Measurements from ENCODE around the gene SSH3.
"Not testable (repeated sequence)": the region's sequence is repeated elsewhere in the genome, so short reads cannot be mapped to it uniquely, and the experiment has no call there.

Gene SSH3

DNA sequence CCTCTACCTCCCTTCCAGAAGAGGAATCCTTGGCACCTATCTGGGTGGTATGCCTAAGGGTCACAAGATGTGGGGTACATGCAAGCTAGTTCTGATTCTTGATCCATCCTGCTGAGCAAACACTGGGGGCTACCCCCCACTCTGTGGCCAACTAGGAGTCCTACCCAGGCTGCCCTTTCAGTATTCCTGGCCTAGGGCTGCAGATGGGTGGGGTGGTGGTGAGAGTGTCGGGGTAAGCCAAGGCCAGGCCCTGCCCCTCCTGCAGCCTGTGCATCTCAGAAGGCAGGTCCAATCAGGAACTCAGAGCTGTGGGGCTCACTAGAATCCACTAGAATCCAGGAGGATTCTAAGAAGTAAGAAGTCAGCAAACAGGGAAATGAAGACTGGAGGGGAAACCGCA, 10.9 kb downstream of the SSH3 start:
- no peak for DNase-seq

DNA sequence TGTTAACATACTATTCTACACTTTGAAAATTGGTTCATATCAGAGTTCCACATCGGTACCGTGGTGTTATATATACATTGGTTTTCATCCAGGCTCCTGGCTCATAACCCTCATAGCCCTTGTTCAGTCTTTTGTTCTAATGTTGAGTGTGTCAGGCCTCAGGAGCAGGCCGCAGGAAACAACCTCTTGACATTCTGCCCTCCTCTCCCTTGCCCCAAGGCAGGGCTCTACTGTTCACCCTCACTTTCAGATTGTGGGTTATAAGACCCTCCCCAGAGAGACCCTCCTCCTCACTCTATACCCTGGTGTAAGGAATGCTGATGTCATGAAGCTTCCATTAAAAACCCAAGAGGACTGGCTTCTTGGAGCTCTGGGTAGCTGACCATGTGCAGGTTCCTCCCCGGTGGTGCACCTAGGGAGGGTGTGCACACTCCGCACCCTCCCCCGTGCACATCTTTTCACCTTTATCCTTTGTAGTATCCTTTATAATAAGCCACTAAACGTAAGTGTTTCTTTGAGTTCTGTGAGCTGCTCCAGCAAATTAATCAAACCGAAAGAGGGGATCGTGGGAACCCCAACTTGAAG, 12.1 kb downstream of the SSH3 start:
- no peak for DNase-seq

DNA sequence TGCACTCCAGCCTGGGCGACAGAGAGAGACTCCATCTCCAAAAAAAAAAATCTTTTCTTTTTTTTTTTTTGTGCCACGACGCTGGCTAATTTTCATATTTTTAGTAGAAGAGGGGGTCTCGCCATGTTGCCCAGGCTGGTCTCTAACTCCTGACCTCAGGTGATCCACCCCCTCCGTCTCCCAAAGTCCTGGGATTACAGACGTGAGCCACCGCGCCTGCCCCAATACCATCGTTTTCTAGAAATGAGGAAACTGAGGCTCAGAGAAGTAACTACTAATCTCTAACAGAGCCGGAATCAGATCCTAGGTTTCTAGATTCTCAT, 13.5 kb downstream of the SSH3 start:
- DNase-seq = no peak

DNA sequence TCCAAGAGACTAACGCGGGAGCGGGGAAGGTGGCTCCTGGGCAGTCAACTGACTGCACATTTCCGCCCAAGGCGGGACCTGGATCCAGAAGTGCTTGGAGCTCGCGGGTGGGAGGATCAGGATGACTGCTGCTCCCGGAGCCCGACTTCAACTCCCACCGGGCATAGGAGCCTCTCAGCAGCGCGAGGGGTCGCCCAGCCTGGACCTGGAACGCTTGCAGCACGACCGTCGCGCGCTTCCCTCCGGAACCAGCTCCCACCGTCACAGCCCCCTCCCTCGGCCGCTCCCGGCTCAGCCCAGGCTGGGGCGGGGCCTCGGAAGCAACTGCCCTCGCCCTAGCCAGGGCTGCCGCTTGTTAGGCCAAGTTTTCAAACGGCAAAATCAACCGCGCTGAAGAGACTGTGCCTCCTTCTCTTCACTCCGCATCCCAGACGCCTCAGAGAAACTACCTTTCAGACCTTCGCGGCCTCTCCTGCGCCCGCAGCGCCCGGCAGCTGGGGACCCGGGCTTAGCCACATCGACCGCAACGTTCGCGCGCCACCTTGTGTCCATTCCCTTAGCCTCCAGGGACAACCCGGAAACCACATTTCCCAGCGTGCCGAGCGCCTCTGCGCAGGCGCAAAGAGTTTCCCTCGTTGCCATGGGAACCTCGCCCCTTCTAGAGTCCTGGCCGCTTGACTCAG, 14.0 kb downstream of the SSH3 start:
- DNase-seq = peak; percentile 98

DNA sequence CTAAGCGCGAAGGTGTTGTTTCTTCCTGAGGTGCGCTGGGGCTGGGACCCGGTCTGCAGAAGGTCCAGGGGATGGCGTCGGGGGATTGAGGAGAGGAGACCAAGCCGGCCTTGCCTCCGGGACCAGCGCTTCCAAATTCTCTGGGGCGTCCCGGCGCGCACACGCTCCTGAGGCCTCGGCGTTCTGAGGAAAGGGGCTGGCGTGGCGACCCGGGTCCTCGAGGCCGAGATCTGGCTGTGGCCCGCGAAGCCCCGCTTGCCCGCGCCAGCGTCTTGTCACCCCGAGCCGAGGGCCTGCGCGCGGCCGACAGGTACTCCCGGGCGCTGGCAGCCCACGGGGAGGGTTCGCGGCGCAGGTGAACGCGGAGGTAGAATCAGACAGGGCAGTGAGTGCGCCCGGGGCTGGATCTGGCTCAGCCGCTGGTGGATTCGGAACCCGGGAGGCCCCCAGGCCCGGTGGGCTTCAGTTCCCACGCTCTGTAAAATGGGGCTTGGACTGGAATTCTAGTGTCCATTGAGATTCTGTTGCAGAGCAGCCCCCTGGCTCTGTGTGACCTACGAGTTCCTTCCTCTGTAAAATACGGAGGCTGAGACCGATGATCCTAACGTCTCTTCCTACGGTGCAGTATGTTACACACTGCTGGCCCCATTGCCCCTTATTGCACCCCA, 14.7 kb downstream of the SSH3 start:
- peak; percentile 18 for DNase-seq

DNA sequence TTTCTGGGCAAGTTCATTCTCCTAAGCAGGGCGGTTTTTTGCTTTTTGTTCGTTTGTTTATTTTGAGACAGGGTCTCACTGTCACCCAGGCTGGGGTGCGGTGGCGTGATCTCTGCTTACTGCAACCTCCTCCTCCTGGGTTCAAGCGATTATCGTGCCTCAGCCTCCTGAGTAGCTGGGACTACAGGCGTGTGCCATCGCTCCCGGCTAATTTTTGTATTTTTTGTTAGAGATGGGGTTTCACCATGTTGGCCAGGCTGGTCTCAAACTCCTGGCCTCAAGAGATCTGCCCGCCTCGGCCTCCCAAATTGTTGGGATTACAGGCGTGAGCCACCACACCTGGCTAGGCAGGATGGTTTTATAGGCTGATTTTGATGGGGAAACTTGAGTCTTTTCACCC, 15.5 kb downstream of the SSH3 start:
- not testable (repeated sequence) for DNase-seq

DNA sequence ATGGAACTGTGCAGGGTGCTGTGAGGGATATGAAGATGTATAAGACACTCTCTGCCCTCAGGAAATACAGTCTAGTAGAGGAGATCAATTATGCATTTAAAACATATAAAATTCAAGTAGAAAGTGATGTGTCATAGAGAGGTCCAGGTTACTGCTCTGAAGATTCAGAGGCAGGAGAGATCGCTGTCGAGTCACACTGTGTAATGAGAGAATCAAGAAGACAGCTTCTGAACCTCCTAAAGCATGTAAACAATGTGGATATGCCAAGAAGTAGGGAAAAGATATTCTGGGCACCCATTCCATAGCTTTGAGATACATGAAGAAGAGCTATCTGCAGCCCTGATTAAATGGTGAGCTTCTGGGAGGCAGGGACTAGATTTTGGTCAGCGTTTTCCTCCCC, 16.7 kb downstream of the SSH3 start:
- no peak for DNase-seq

DNA sequence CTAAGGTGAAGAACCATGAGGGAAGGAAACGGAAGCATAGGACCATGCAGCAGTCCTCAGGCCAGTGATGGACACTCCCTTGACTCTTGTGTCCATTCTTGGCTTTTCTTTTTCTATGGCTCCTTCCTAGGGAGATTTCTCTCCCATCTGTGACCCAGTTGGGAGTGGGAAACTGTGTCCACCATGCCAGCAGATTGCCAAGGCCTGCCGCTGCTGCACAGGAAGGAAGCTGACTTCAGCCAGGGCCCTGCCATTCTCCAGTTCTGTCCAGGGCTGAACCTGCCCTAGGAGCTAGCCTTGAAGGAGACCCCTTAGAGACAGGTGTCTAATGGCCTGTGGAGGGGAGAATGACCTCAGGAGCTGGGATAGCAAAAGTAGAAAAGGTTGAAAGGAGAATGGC, 17.4 kb downstream of the SSH3 start:
- DNase-seq = no peak

DNA sequence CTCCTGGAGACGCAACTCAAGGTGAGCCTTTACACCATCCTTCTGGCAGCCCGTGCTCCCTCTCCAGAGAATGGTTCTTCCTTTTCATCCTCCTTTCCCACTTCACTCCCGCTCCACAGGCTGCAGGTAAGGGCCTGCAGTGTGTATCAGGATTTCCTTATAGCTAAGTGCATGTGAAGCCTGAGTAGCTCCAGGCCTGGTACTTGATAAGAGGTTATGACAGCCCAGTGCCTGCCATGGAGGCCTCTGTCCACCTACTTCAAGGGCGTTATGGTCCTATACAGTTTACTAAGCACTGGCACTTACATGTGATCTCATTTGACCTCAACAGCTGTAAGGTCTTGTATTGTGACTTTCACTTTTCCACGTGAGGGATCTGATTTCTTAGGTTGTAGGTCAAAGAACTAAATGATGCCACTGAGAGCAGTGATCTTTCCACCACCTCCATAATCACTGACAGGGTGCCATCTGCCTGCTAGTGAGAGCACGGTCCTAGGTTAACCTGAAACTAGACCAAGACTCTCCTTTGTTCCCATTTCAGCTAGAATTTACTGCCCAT, 18.1 kb downstream of the SSH3 start:
- DNase-seq = peak; percentile 50

DNA sequence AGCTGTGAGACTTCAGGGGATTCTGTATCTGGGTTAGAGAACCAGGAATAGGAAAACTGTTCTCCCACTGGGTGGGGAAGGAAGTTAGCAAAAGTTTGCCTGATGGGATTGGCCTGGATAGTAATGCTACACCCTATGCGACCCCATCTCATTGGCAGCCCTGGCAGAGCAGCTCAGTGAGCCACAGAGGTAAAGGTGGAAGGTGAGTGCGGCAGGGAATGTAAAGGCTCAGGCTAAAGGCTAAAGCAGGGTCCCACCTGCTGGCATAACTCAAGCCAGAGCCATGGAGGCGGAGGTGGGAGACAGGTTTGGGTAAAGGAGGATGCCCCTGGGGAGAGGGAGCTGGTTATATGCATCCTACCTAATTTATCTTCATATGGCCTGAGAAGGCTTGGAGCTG, 18.7 kb downstream of the SSH3 start:
- no peak for DNase-seq

DNA sequence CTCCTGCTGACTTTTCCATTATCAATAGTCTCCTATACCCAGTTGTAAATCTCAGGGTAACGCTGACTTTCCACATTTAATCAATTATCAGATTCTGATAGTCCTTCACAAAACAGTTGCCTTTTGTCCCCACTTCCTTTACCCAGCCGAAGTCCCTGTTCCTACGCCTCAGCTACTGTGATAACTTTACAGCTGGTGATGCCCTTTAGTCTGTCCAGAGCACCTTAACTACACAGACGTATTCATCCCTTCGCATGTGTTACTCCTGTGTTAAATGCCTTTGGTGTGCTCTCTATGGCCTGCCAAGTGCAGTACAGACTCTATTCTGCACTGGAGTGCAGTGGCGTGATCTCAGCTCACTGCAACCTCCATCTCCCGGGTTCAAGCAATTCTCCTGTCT, 20.2 kb downstream of the SSH3 start:
- no peak for DNase-seq

DNA sequence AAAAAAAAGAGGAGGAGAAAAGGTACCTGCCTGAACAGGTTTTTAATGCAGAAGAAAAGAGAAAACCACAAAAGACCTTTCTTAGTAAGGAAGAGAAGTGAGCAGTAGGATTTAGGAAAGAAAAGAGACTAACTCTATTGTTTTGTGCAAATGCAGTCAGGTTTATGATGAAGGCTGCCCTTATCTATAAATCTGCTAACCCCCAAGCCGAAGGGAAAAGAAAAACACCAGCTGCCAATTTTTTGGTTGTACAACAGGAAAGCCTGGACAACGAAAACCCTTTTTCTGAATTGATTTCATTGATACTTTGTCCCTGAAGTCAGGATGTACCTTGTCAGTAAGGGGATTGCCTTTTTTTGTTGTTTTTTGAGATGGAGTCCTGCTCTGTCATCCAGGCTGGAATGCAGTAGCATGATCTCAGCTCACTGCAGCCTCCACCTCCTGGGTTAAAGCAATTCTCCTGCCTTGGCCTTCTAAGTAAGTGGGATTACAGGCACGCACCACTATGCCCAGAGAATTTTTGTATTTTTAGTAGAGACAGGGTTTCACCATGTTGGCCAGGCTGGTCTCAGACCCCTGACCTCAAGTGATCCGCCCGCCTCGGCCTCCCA, 28.9 kb downstream of the SSH3 start:
- DNase-seq = no peak

DNA sequence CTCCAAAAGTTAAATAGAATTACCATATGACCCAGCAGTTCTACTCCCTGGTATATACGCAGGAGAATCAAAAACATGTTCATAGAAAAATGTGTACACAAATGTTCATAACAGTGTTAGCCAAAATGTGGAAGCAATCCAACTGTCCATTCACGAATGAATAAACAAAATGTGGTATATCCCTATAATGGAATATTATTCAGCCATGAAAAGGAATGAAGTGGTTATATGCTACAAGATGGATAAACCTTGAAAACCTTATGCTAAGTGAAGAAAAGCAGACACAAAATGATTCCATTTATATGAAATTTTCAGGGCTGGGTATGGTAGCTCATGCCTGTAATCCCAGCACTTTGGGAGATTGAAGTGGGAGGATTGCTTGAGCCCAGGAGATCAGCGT, 33.9 kb downstream of the SSH3 start:
- DNase-seq = no peak

DNA sequence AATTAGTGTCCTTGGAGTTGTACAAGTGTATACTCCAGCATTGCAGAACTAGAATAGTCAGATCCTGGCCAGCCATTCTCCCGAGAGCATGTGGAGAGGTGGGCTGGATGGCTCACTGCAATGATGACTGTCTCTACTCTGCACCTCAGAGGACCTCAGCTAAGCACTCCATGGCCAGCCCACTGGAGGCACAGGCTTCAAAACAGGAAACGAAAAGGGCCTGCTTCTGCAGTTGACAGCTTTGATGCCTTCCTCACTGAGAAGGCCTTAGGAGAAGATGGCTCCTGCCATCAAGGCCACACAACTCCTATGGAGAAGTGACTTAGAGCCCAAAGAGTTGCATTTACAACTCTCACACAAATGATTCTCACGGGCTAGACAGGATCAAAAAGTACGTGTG, 40.9 kb downstream of the SSH3 start:
- no peak for DNase-seq

DNA sequence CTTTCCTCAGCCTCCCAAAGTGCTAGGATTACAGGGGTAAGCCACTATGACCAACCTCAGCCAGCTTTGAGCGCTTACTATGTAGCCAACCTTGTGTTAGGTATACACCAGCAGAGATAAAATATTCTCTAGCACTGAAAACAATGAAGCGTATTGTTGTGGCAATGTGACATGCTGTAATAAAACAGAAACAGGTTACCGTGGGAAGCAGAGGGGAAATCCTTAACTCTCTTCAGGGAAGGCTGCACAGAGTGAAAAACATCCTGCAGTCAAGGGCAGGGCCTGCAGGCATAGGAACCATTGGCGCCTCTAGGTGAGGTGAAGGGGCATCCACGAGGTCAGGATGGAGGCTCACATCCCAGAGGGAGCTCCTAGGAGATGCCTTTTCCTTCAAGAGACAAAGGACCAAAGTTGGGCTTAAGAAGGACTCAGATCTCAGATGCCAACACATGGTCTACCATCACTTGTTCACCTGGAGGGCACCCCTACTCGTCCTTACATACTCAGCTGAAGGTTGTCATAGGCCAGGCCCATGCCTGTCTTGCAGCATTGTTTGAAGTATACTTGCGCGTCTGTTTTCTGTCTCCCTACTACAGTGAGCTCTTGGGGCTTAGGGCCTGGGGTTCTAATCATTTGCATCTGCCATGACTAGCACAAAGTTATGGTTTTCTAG, 42.1 kb downstream of the SSH3 start:
- no peak for DNase-seq

DNA sequence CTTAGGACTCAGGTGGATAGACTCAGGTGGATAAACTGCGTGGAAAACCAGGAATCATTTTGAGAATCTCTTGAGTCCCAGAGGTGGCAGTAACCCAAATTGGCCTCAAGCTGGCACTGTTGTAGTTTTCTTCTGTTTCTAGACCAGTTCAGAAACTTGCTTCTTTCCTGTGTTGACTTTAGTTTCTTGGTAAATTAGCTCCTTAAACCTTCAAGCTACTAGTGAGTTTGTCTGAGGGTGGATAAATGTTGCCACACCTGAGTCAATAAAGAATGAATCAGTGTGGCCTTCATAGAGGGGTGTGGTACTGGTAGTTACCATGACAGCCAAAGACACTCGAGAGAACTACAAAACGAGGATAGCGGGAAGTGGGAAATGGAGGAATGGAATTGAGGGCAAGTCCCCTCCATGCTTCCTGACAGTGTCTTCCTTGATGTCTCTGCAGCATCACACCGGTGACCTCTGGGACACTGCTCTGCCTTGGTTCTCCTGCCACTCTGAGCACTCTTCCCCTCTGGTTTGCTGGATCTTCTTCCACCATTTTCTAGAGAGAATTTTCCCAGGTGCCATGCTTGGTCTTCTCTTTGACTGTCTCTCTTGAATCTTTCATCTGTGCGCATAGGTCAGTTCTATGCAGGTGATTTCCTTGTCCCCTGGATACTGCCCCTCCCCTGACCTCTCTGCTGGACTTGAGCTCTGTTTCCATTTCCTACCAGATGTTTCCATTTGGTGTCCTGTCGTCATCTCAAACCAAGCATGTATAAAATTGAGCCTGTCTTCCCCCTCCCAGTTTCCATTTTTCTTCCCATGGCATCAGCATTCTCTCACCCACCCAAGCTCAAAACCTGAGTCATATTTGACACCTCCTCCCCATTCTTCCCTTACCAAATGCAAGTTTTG, 42.8 kb downstream of the SSH3 start:
- DNase-seq = peak; percentile 52

DNA sequence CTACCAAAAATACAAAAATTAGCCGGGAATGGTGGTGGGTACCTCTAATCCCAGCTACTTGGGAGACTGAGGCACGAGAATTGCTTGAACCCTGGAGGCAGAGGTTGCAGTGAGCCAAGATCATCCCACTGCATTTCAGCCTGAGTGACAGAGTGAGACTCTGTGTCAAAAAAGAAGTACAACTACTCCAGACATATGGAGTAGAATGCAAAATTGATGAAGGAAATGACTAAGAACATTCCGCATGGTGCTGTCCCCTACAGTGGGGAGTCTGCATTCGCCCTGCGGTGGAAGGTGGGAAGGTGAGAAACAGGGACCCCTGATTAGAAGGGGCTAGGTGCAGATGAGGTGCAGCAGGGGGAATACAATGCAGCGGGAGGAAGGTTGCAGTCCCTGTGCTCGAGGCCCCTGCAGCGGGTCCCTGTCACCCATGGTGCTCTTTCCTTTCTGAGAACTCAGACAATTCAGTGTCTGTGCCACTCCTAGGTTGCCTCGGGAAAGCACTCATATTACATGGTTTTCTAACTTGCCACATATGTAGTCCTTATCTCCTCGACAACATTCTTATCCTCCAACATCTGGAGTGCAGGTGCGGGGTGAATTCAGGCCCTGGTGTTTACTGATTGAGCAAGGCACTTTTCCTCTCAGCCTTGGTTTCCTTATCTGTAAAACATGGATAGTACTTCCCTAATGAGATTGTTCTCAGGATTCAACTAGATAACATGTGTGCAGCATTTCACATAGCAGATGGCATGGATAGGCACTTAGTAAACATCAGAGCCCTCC, 44.8 kb downstream of the SSH3 start:
- DNase-seq = peak; percentile 73

DNA sequence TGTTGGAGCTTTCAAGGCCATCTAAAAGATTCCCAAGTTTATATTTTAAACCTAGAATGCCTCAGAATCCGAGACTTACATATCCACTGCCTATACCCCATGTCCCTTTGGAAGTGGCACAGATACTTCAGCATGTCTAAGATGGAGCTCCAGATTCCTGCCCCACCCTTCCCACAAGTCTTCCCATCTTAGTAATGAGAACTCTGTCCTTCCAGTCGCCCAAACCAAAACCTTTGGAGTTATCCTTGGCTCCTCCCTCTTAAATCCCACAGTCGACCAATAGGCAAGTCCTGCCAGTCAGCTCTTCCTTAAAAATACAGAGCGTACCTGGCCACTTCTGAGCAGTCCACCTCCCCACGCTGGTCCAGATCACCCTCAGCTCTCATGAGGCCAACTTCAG, 45.7 kb downstream of the SSH3 start:
- DNase-seq = no peak

DNA sequence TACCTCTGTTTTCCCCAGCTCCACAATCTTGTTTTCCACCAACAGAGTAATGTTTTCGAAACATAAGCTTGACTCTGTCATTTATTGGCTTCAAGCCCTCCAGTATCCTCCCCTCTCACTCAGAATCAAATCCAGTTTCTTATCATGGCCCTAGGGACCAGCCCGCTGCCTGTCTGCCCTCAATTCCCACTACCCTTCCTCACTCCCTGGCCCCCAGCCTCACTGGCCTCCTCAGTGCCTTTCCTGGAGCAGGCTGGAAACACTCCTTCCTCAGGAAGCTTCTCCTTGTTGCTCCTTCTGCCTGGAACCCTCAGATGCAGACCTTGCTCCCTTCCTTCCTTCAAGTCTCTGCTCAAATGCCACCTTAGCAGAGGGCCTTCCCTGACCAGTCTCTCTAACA, 46.1 kb downstream of the SSH3 start:
- DNase-seq = no peak

DNA sequence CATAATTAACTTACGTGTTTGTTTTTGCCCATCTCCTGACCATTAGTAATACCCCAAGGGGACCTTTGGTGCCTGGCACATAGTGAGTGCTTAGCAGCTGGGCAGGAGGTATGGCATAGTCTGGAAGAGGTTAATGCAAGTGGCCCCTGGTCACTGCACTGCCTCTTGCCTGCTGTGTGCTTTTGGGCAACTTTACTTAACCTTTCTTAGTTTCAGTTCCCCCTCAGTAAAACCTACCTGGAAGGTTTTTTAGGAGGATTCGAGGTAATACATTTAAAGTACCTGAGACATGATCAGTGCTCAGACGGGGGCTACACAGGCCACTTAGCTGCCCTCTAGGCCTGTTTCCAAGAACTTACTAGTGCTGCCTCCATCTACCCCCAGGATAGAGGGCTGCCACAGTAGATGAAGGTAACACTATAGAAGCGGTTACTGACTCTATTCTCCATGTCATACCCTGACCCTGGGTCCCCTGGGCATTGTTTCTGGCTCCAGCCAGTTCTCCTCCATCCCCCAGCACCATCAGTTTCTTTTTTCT, 46.7 kb downstream of the SSH3 start:
- DNase-seq = no peak

Data from OCI-M1 (cell line).